Subcutaneous abdominal adipose tissue (tissue), 5 donors: ENCODE results near the gene FTO.

Source experiments
- H3K27ac ChIP-seq: one replicate; pipeline ENCODE4 v1.7.0; 2013; ENCODE audit warnings: low read depth, mild to moderate bottlenecking, inconsistent platforms, low read length, moderate library complexity
- H3K27me3 ChIP-seq, 5 donors: one replicate each; pipeline ENCODE4 v1.7.0; 2013; ENCODE audit warnings: low read length in 5 of 5, inconsistent platforms in 1 of 5; ENCODE audit not compliant: control insufficient read depth in 5 of 5, insufficient read depth in 4 of 5
- H3K36me3 ChIP-seq, 5 donors: one replicate each; pipeline ENCODE4 v1.7.0; 2013; ENCODE audit warnings: low read length in 5 of 5; ENCODE audit not compliant: control insufficient read depth in 5 of 5, insufficient read depth in 5 of 5
- H3K4me1 ChIP-seq, 5 donors: one replicate each; pipeline ENCODE4 v1.7.0; 2013; ENCODE audit warnings: low read length in 5 of 5, mild to moderate bottlenecking in 3 of 5, moderate library complexity in 1 of 5; ENCODE audit not compliant: control insufficient read depth in 5 of 5, insufficient read depth in 5 of 5
- H3K4me3 ChIP-seq, 5 donors: one replicate each; pipeline ENCODE4 v1.7.0; 2013; ENCODE audit warnings: low read length in 5 of 5, low read depth in 1 of 5
- H3K9ac ChIP-seq, 5 donors: one replicate each; pipeline ENCODE4 v1.7.0; 2013; ENCODE audit warnings: low read length in 5 of 5, mild to moderate bottlenecking in 4 of 5, moderate library complexity in 3 of 5
- H3K9me3 ChIP-seq, 5 donors: one replicate each; pipeline ENCODE4 v1.7.0; 2013; ENCODE audit warnings: low read length in 5 of 5; ENCODE audit not compliant: control insufficient read depth in 5 of 5
- donor health status: healthy.
- donor health status: healthy.
- donor health status: healthy.
- donor health status: healthy.
- donor health status: healthy.

The FTO gene

DNA sequence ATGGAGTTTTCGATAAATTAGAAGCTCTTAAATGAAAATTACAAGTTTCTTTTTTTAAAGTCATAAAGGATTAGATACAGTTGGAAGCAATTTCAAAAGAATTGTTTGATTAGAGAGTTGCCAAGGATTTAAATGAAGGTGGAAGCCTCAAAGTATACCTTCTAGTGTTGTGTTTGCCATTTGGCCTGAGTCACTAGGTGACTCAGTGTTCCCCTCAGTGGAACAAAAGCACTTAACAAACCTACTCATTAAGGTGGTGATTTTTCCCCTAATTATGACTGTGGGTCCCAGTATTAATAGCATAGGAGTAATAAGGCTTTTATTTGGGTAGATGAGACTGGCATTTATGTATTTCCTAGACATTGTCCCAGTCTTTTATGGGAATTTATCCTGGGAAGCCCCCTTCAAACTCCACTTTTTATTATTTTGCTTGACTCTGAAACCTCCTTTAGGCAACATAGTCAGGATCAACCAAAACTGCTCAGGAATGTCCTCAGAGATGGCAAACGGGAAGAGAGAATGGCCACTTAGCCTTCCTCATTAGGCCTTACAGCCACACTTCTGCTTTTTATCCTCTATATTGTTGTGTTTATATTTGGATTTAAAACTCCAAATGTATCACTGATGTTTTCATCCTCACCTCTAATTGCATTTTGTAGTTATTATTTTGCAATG, 161.0 kb downstream of the FTO start:
- H3K4me3 ChIP-seq = no peak overlapping the region
- H3K27me3 ChIP-seq = no peaks in the 10 kb centered on the region
- H3K9ac ChIP-seq = no peak overlapping the region
- no peak overlapping the region for H3K27ac ChIP-seq
- peaks cover 0 to 4% (median 0%) of the 10 kb centered on the region in 5 donors for H3K9me3 ChIP-seq
- peaks cover 0 to 10% (median 7%) of the 10 kb centered on the region in 5 donors for H3K4me1 ChIP-seq
- H3K36me3 ChIP-seq = peaks cover 5 to 12% (median 7%) of the 10 kb centered on the region in 5 donors

DNA sequence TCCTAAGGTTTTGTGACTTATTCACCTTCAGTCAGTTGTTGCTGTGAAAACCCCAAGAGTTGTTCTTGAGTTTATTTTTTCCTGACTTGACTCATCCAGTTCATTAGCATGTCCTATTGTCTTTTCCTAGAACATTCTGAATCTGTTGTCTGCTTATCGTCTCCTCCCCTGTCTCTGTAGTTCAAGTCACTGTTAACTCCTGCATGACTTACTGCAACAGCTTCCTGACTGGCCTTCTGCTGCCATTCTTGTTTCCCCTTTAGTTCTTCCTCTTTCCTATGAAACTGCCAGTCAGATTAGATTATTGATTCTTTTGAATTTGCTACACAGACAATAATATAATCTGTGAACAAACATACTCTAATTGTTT, 161.5 kb downstream of the FTO start:
- Histone ChIP-seq H3K27ac (no peak overlapping the region), H3K36me3 (peaks cover 5 to 12% (median 8%) of the 10 kb centered on the region in 5 donors), H3K4me3 (no peak overlapping the region), H3K27me3 (no peaks in the 10 kb centered on the region), H3K9ac (no peak overlapping the region), H3K9me3 (peaks cover 0 to 4% (median 0%) of the 10 kb centered on the region in 5 donors), H3K4me1 (peaks cover 0 to 10% (median 7%) of the 10 kb centered on the region in 5 donors)

GRCh38 chr16:53866520-53866919, 162.6 kb downstream of the FTO start:
- no peak overlapping the region for H3K9ac ChIP-seq
- H3K27me3 ChIP-seq = no peaks in the 10 kb centered on the region
- peaks cover 0 to 10% (median 7%) of the 10 kb centered on the region in 5 donors for H3K4me1 ChIP-seq
- H3K9me3 ChIP-seq = peaks cover 0 to 4% (median 3%) of the 10 kb centered on the region in 5 donors
- H3K36me3 ChIP-seq = peaks cover 5 to 12% (median 7%) of the 10 kb centered on the region in 5 donors
- no peak overlapping the region for H3K4me3 ChIP-seq
- H3K27ac ChIP-seq = no peak overlapping the region

DNA sequence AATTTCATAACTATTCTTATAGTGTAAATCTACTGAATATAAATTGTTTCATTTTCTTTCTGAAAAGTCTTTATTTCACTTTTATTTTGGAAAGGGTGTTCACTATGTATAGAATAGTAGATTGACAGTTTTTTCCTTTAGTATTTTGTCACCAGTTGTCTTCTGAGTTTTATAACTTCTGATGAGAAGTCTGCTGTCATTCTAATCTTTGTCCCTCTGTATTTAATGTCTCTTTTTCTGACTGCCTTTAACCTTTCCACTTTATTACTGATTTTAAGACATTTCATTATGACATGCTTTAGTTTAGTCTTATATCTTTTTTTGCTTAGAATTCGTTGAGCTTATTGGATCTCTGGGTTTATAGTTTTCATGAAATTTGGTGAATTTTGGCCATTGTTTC, 166.9 kb downstream of the FTO start:
- H3K27ac ChIP-seq = no peak overlapping the region
- H3K4me3 ChIP-seq = no peak overlapping the region
- peaks cover 0 to 10% (median 5%) of the 10 kb centered on the region in 5 donors for H3K36me3 ChIP-seq
- peaks cover 0 to 4% (median 3%) of the 10 kb centered on the region in 5 donors for H3K9me3 ChIP-seq
- no peak overlapping the region for H3K9ac ChIP-seq
- H3K27me3 ChIP-seq = no peaks in the 10 kb centered on the region
- peaks cover 0 to 9% (median 0%) of the 10 kb centered on the region in 5 donors for H3K4me1 ChIP-seq

DNA sequence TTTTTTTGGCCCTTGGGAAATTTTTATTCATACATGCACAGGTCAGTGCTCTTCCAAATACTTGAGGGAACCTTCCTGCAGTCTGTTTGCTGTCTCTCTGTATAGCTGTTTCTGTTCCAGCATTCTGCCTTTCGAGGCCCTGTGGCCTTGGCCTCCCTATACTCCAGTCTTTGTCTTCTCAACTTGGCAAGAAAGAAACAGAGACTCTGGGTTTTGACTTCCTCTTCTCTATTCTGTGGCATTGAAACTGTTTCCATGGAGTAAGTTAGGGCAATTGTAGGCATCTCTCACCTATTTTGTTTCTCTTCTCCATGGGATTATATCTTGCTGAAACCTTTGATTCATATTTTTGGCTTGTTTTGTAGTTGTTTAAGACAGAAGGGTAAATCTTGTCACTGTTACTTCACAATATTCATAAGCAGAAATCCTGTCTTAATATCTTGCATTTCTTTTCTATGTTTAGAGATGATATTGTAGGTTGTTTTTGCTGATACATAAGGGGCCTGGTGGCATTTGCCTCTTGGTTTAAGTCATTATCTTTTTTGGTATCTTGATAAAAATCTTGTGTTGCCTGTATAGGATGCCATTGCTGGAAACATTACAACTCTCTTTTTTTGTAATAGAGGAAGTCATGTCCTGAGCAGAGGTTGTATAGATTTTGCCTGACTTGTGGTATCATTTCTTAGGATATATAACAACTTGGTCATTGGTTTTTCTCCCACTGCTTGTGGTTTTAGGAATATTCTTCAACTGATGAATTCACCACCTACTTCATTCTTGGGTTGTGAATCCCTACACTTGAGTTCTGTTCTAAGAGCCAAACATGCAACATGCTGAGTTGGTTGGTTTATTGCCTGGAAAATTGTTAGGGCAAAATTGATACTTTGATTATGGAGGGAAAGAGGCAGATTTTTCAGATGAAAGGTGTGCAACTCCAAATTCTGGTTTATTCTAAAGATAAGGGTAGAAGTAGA, 168.6 kb downstream of the FTO start:
- no peak overlapping the region for H3K27ac ChIP-seq
- peaks cover 0 to 10% (median 5%) of the 10 kb centered on the region in 5 donors for H3K36me3 ChIP-seq
- H3K27me3 ChIP-seq = no peaks in the 10 kb centered on the region
- peaks cover 0 to 5% (median 0%) of the 10 kb centered on the region in 5 donors for H3K4me1 ChIP-seq
- no peak overlapping the region for H3K9ac ChIP-seq
- H3K4me3 ChIP-seq = no peak overlapping the region
- H3K9me3 ChIP-seq = peaks cover 0 to 3% (median 0%) of the 10 kb centered on the region in 5 donors

GRCh38 chr16:53876811-53877210, 172.9 kb downstream of the FTO start:
- H3K36me3 ChIP-seq = peaks cover 3 to 21% (median 8%) of the 10 kb centered on the region in 5 donors
- no peak overlapping the region for H3K4me3 ChIP-seq
- H3K9ac ChIP-seq = no peak overlapping the region
- H3K27me3 ChIP-seq = no peaks in the 10 kb centered on the region
- H3K27ac ChIP-seq = no peak overlapping the region
- no peaks in the 10 kb centered on the region for H3K9me3 ChIP-seq
- peaks cover 0 to 12% (median 5%) of the 10 kb centered on the region in 5 donors for H3K4me1 ChIP-seq

- Histone ChIP-seq H3K4me1 (peaks cover 0 to 16% (median 5%) of the 10 kb centered on the region in 5 donors), H3K27ac (no peak overlapping the region), H3K4me3 (no peak overlapping the region), H3K36me3 (peaks cover 3 to 21% (median 8%) of the 10 kb centered on the region in 5 donors), H3K9me3 (no peaks in the 10 kb centered on the region), H3K9ac (no peak overlapping the region), H3K27me3 (no peaks in the 10 kb centered on the region)
Observed at GRCh38 chr16:53878216-53878615, 174.3 kb downstream of the FTO start.

DNA sequence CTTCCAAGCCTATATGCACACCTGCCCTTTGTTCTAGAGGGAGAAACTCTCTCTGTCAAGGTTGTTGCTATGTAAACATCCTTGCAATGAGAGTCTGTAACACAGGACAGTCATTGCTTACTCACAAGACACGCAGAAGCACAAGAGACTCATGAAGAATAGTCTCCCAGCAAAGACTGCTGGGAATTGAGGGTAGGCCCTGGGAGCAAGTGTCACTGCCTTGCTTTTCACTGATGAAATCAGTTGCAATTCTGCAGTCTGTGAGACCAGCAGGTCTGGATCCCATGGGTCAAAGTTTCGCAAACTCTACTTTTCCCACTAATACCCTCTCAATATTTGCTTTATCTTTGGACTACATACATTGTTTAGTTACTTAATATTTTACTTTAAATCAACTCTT, 177.4 kb downstream of the FTO start:
- peak overlapping the region; percentile 65 for H3K27ac ChIP-seq
- H3K36me3 ChIP-seq = peaks cover 3 to 15% (median 12%) of the 10 kb centered on the region in 5 donors
- H3K4me3 ChIP-seq = no peak overlapping the region
- no peak overlapping the region for H3K9ac ChIP-seq
- H3K9me3 ChIP-seq = no peaks in the 10 kb centered on the region
- no peaks in the 10 kb centered on the region for H3K27me3 ChIP-seq
- H3K4me1 ChIP-seq = peaks cover 2 to 12% (median 5%) of the 10 kb centered on the region in 5 donors

GRCh38 chr16:53882310-53882709, 178.4 kb downstream of the FTO start:
- H3K27ac ChIP-seq = peak overlapping the region; percentile 65
- H3K27me3 ChIP-seq = no peaks in the 10 kb centered on the region
- H3K9me3 ChIP-seq = no peaks in the 10 kb centered on the region
- H3K4me1 ChIP-seq = peaks cover 2 to 12% (median 5%) of the 10 kb centered on the region in 5 donors
- no peak overlapping the region for H3K4me3 ChIP-seq
- H3K9ac ChIP-seq = no peak overlapping the region
- peaks cover 3 to 19% (median 12%) of the 10 kb centered on the region in 5 donors for H3K36me3 ChIP-seq

DNA sequence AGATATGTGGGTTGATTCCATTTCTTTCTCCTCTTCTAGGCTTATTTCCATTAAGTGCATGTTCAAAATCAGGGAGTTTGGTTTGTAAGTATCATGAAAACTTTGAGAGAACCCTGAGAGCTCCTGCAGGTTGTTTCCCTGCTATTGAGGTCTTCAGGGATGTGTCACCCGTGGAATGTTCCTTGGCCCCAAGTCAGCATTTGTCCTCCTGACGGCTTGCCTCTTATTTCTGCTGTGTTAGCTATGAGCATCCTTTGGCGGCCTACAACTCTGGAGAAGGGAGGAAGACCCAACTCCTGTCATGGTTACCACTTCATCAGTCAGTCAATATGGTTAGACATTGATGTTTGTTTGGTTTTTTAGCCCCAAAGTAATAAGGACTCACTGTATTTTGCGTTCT, 180.8 kb downstream of the FTO start:
- H3K4me3 ChIP-seq = no peak overlapping the region
- H3K27ac ChIP-seq = no peak overlapping the region
- H3K4me1 ChIP-seq = peaks cover 2 to 12% (median 5%) of the 10 kb centered on the region in 5 donors
- peaks cover 13 to 33% (median 18%) of the 10 kb centered on the region in 5 donors for H3K36me3 ChIP-seq
- no peaks in the 10 kb centered on the region for H3K9me3 ChIP-seq
- H3K27me3 ChIP-seq = no peaks in the 10 kb centered on the region
- no peak overlapping the region for H3K9ac ChIP-seq
